B cell (primary cell): Measurements from ENCODE around the gene PAQR4. TPM values are rescaled to one million over a fixed set of nuclear protein-coding genes. Genes with fewer than 3 reads are reported as not detected.
A peak's percentile ranks its signal among the peaks of the same experiment; 100 is the strongest.

Experiments
- ATAC-seq: fragments of 200-7000 bp; cut with Tn5 transposase; one replicate; pipeline ENCODE4 v1.10.0; 2021; ENCODE audit warnings: low read depth, mild to moderate bottlenecking, moderate number of reproducible peaks, moderate library complexity
- CTCF ChIA-PET: fragments of 350-600 bp; sonication (Branson Sonifier 250); formaldehyde crosslinking; loops from one replicate; lab custom pipeline; 2021; ENCODE audit warnings: antibody characterized with exemption, inconsistent platforms; lab: Charles Lee
- POLR2A ChIA-PET: fragments of 350-600 bp; sonication (Branson Sonifier 250); formaldehyde crosslinking; loops from one replicate; lab custom pipeline; 2021; ENCODE audit warnings: antibody characterized with exemption; lab: Charles Lee
- DNase-seq: peaks from one replicate; pipeline ENCODE4 v3.0.0; 2013
- H2AFZ ChIP-seq: 2 replicates; pipeline ENCODE4 v1.6.1; 2012; ENCODE audit warnings: mild to moderate bottlenecking, low read depth, low read length; ENCODE audit not compliant: insufficient read depth, poor library complexity, severe bottlenecking
- H3K27ac ChIP-seq, 2 donors: 1 replicate in 1 of 2; 2 replicates in 1 of 2; pipeline ENCODE4 v1.5.1; 2012 to 2013; ENCODE audit warnings: low read length in 2 of 2, mild to moderate bottlenecking in 2 of 2, moderate library complexity in 1 of 2
- H3K27me3 ChIP-seq, 4 experiments: fragments of 200-600 bp in 1 of 4; sonication (generic) in 1 of 4; replicated peaks in 1 of 4; 1 replicate in 2 of 4; 2 replicates in 2 of 4; pipeline versions ENCODE4 v1.6.1 to v1.7.0; 2013 to 2016; ENCODE audit warnings: low read length in 3 of 4, mild to moderate bottlenecking in 2 of 4, mixed read lengths in 1 of 4, moderate library complexity in 1 of 4; ENCODE audit not compliant: insufficient read depth in 4 of 4, control insufficient read depth in 3 of 4; ENCODE audit errors: control extremely low read depth in 1 of 4
- H3K36me3 ChIP-seq, 2 experiments: replicated peaks in 1 of 2; 1 replicate in 1 of 2; 2 replicates in 1 of 2; pipeline versions ENCODE4 v1.6.1 to v1.7.1; 2013; ENCODE audit warnings: low read length in 1 of 2; ENCODE audit not compliant: insufficient read depth in 2 of 2, control insufficient read depth in 1 of 2; ENCODE audit errors: control extremely low read depth in 1 of 2, extremely low read depth in 1 of 2
- H3K4me1 ChIP-seq, 2 donors: fragments of 200-600 bp in 1 of 2; sonication (generic) in 1 of 2; 1 replicate in 1 of 2; 2 replicates in 1 of 2; pipeline versions ENCODE4 v1.5.1 to v1.6.1; 2013 to 2017; ENCODE audit warnings: low read length in 2 of 2; ENCODE audit not compliant: control insufficient read depth in 2 of 2, insufficient read depth in 2 of 2
- H3K4me2 ChIP-seq: replicated peaks from 2 replicates; pipeline ENCODE3; 2012; ENCODE audit warnings: mild to moderate bottlenecking, low read depth, low read length; ENCODE audit not compliant: poor library complexity, severe bottlenecking
- H3K4me3 ChIP-seq, 5 experiments: fragments of 200-600 bp in 1 of 5; sonication (generic) in 1 of 5; 1 replicate in 3 of 5; 2 replicates in 2 of 5; pipeline versions ENCODE4 v1.5.1 to v1.7.0; 2011 to 2016; ENCODE audit warnings: low read length in 4 of 5, mild to moderate bottlenecking in 4 of 5, low read depth in 2 of 5, control low read depth in 1 of 5, moderate library complexity in 1 of 5; ENCODE audit not compliant: insufficient read depth in 1 of 5; ENCODE audit errors: control extremely low read depth in 1 of 5, extremely low read depth in 1 of 5
- H3K79me2 ChIP-seq: fragments of 200-600 bp; sonication (generic); one replicate; pipeline ENCODE4 v1.6.0; 2016; ENCODE audit warnings: low read length; ENCODE audit not compliant: control insufficient read depth, insufficient read depth
- H3K9ac ChIP-seq: fragments of 200-600 bp; sonication (generic); 2 replicates; pipeline ENCODE4 v1.6.1; 2017; ENCODE audit warnings: mild to moderate bottlenecking, low read length, moderate library complexity
- H3K9me3 ChIP-seq, 3 donors: one replicate each; pipeline versions ENCODE4 v1.6.1 to v1.7.1; 2013; ENCODE audit warnings: low read length in 2 of 3; ENCODE audit not compliant: control insufficient read depth in 2 of 3, insufficient read depth in 1 of 3; ENCODE audit errors: control extremely low read depth in 1 of 3
- H4K20me1 ChIP-seq: 2 replicates; pipeline ENCODE4 v1.6.0; 2012; ENCODE audit warnings: mild to moderate bottlenecking, low read length; ENCODE audit not compliant: insufficient read depth, control insufficient read depth, poor library complexity, severe bottlenecking
- H3K27ac Mint-ChIP-seq: one replicate; pipeline ENCODE4 v1.8.0; 2021; ENCODE audit warnings: mixed read lengths
- H3K27me3 Mint-ChIP-seq: one replicate; pipeline ENCODE4 v1.8.0; 2021; ENCODE audit warnings: mixed read lengths
- H3K4me1 Mint-ChIP-seq: one replicate; pipeline ENCODE4 v1.8.0; 2021; ENCODE audit warnings: mixed read lengths
- H3K4me3 Mint-ChIP-seq: one replicate; pipeline ENCODE4 v1.8.0; 2021; ENCODE audit warnings: mixed read lengths
- H3K9me3 Mint-ChIP-seq: one replicate; pipeline ENCODE4 v1.8.0; 2022; ENCODE audit warnings: mixed read lengths; ENCODE audit not compliant: insufficient read depth
- EZH2 ChIP-seq: IDR thresholded peaks from 2 replicates; pipeline ENCODE4 v1.6.1; 2012; ENCODE audit warnings: borderline replicate concordance, low read depth, mild to moderate bottlenecking, moderate library complexity, low read length; ENCODE audit not compliant: insufficient read depth, poor library complexity, severe bottlenecking
- WGBS: methylation state at CpG from one replicate; pipeline ENCODE4 v1.1.5; 2013; ENCODE audit warnings: missing lambda C conversion rate; ENCODE audit not compliant: insufficient coverage; 5-methylcytosine and 5-hydroxymethylcytosine counted together
- intact Hi-C: fragments of 100-400 bp; cut with micrococcal nuclease; formaldehyde crosslinking; loops from one replicate; pipeline ENCODE4 v1.10.0; 2022
- polyA plus RNA-seq: library from polyadenylated mRNA; depleted of rRNA; stranded (reverse); fragments of >200 nt; gene quantifications from 2 replicates; pipeline ENCODE4 v1.2.3, GENCODE V29; 2012
- total RNA-seq, 2 donors: library from RNA; stranded (reverse); fragments of 120-200 nt in 1 of 2; gene quantifications; 1 replicate in 1 of 2; 2 replicates in 1 of 2; pipeline versions ENCODE4 v1.2.3 to v1.2.4, GENCODE V29; 2013 to 2022
- TF ChIP-seq, protein P1 (sequence below): fragments of 200-600 bp; IDR thresholded peaks from one replicate; pipeline ENCODE4 v1.8.0; 2022; ENCODE audit warnings: antibody characterized with exemption, mild to moderate bottlenecking

PAQR4 gene
- total and polyA plus RNA-seq, 2 donors (not counting 1 experiment from before 2014, with no cell fraction given): 2.6 to 2.8 TPM

DNA sequence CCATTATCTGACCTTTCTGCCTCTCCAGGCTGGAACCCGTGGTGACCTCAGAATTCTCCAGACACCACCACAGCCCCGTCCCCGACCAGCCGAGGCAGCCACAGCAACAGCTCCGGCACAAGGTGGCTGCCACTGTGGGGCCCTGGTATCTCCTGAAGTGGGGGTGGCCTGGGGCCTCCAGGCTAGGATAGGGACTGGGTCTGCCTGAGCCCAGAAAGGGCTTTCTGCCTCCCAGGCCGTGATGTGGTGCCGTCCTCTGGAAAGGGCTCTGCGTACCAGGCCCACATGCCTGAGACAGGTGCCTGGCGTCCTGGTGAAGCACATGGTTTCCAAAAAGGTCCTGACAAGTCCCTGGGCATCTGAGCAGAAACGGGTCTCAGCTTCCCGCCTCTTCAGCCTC is 40.4 kb upstream of the PAQR4 start:
- H3K4me2 ChIP-seq: no peak overlapping the region
- peaks cover 4 to 9% of the 10 kb centered on the region in 2 donors for H3K4me1 ChIP-seq
- H3K79me2 ChIP-seq: peaks cover 6% of the 10 kb centered on the region
- H3K4me3 Mint-ChIP-seq: no peak overlapping the region
- ATAC-seq (no peak), DNase-seq (peak; percentile 12)
- no peaks in the 10 kb centered on the region for H3K27me3 ChIP-seq
- H3K36me3 ChIP-seq: peaks cover 0 to 9% of the 10 kb centered on the region in 2 experiments
- no peak overlapping the region for H2AFZ ChIP-seq
- no peaks in the 10 kb centered on the region for H3K9me3 Mint-ChIP-seq
- ChIA-PET POLR2A (no interaction called here), CTCF (interaction anchor here (0.6 to 1.2 kb wide), 2 partner anchors 45 to 61 kb away, joined by 3 to 4 read pairs; no protein-coding TSS in a partner anchor)
- H3K27me3 Mint-ChIP-seq: no peaks in the 10 kb centered on the region
- intact Hi-C loops: no loop called here
- H3K9me3 ChIP-seq: no peaks in the 10 kb centered on the region
- H3K27ac Mint-ChIP-seq: peak overlapping the region; percentile 20
- no peak overlapping the region for H3K9ac ChIP-seq
- TF ChIP-seq EZH2: no peak
- TF ChIP-seq, protein P1, sequence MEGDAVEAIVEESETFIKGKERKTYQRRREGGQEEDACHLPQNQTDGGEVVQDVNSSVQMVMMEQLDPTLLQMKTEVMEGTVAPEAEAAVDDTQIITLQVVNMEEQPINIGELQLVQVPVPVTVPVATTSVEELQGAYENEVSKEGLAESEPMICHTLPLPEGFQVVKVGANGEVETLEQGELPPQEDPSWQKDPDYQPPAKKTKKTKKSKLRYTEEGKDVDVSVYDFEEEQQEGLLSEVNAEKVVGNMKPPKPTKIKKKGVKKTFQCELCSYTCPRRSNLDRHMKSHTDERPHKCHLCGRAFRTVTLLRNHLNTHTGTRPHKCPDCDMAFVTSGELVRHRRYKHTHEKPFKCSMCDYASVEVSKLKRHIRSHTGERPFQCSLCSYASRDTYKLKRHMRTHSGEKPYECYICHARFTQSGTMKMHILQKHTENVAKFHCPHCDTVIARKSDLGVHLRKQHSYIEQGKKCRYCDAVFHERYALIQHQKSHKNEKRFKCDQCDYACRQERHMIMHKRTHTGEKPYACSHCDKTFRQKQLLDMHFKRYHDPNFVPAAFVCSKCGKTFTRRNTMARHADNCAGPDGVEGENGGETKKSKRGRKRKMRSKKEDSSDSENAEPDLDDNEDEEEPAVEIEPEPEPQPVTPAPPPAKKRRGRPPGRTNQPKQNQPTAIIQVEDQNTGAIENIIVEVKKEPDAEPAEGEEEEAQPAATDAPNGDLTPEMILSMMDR: no peak
- no peak overlapping the region for H3K27ac ChIP-seq
- H4K20me1 ChIP-seq: peaks cover 5% of the 10 kb centered on the region
- 96% methylated on average over 11 of the region's 11 CpGs for WGBS
- peaks cover 7% of the 10 kb centered on the region for H3K4me1 Mint-ChIP-seq
- H3K4me3 ChIP-seq: no peak overlapping the region

GRCh38 chr16:2929693-2930092 is 39.5 kb upstream of the PAQR4 start:
- H3K4me1 ChIP-seq: peaks cover 4 to 9% of the 10 kb centered on the region in 2 donors
- no peak overlapping the region for H3K27ac ChIP-seq
- H3K79me2 ChIP-seq: peaks cover 6% of the 10 kb centered on the region
- intact Hi-C loops: no loop called here
- TF ChIP-seq, protein P1: no peak
- no peak for TF ChIP-seq EZH2
- ATAC-seq (no peak), DNase-seq (no peak)
- no peak overlapping the region for H3K9ac ChIP-seq
- no peak overlapping the region for H3K4me3 ChIP-seq
- Mint-ChIP-seq H3K27ac (no peak overlapping the region), H3K4me3 (no peak overlapping the region), H3K9me3 (no peaks in the 10 kb centered on the region), H3K4me1 (peaks cover 7% of the 10 kb centered on the region), H3K27me3 (no peaks in the 10 kb centered on the region)
- ChIA-PET POLR2A (no interaction called here), CTCF (interaction anchor here (0.6 to 1.2 kb wide), 2 partner anchors 51 to 62 kb away, joined by 3 read pairs; no protein-coding TSS in a partner anchor)
- H3K36me3 ChIP-seq: peaks cover 0 to 15% of the 10 kb centered on the region in 2 experiments
- H3K9me3 ChIP-seq: no peaks in the 10 kb centered on the region
- H3K27me3 ChIP-seq: no peaks in the 10 kb centered on the region
- 95% methylated on average over 14 of the region's 14 CpGs for WGBS
- no peak overlapping the region for H3K4me2 ChIP-seq
- no peak overlapping the region for H2AFZ ChIP-seq
- H4K20me1 ChIP-seq: peaks cover 5% of the 10 kb centered on the region
